ENCODE data around the gene STOML2. TPM values are rescaled to one million over a fixed set of nuclear protein-coding genes. Genes with fewer than 3 reads are reported as not detected.

STOML2 gene
- total RNA-seq, 4 donors from 2014 or later = 67.2 to 97.7 (median 93.7) TPM

- H3K36me3 ChIP-seq = no peaks in the 10 kb centered on the region
- H3K9me3 ChIP-seq = peaks cover 0 to 3% (median 0%) of the 10 kb centered on the region in 4 donors
- H3K27ac ChIP-seq = no peak overlapping the region
- no peaks in the 10 kb centered on the region for H3K4me1 ChIP-seq
- no peaks in the 10 kb centered on the region for H3K27me3 ChIP-seq
- WGBS, 2 donors = 88 to 95% methylated on average over 7 of the region's 7 CpGs
- TF ChIP-seq POLR2A (IDR thresholded peaks at IDR 0.05) (no peak), EP300 (IDR thresholded peaks at IDR 0.05) (no peak)
- TF ChIP-seq, protein P1, sequence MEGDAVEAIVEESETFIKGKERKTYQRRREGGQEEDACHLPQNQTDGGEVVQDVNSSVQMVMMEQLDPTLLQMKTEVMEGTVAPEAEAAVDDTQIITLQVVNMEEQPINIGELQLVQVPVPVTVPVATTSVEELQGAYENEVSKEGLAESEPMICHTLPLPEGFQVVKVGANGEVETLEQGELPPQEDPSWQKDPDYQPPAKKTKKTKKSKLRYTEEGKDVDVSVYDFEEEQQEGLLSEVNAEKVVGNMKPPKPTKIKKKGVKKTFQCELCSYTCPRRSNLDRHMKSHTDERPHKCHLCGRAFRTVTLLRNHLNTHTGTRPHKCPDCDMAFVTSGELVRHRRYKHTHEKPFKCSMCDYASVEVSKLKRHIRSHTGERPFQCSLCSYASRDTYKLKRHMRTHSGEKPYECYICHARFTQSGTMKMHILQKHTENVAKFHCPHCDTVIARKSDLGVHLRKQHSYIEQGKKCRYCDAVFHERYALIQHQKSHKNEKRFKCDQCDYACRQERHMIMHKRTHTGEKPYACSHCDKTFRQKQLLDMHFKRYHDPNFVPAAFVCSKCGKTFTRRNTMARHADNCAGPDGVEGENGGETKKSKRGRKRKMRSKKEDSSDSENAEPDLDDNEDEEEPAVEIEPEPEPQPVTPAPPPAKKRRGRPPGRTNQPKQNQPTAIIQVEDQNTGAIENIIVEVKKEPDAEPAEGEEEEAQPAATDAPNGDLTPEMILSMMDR (IDR thresholded peaks at IDR 0.05) = no peak
- DNase-seq (ENCODE audit: low spot score in 2 of 2) = no peak
- no peak overlapping the region for H3K4me3 ChIP-seq
Measured at GRCh38 chr9:35135988-35136387, 33.1 kb upstream of the STOML2 start.

DNA sequence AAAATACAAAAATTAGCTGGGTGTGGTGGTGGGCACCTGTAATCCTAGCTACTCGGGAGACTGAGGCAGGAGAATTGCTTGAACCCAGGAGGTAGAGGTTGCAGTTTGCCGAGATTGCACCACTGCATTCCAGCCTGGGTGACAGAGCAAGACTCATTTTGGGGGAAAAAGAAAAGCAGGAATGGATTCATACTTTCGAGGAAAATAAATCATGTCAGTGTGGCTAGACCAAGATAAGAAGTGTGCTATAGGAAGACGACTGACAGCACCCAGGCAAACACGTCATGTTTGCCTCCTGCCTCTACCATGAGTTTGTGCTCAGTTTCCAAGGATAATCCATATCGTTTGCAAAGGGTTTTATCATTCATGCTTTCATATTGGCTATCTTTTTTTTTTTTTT, 32.0 kb upstream of the STOML2 start:
- 78 to 81% methylated on average over 6 of the region's 6 CpGs for WGBS, 2 donors
- H3K27ac ChIP-seq = no peak overlapping the region
- TF ChIP-seq, protein P1 (IDR thresholded peaks at IDR 0.05) = no peak
- TF ChIP-seq POLR2A (IDR thresholded peaks at IDR 0.05) = no peak
- TF ChIP-seq EP300 (IDR thresholded peaks at IDR 0.05) = no peak

DNA sequence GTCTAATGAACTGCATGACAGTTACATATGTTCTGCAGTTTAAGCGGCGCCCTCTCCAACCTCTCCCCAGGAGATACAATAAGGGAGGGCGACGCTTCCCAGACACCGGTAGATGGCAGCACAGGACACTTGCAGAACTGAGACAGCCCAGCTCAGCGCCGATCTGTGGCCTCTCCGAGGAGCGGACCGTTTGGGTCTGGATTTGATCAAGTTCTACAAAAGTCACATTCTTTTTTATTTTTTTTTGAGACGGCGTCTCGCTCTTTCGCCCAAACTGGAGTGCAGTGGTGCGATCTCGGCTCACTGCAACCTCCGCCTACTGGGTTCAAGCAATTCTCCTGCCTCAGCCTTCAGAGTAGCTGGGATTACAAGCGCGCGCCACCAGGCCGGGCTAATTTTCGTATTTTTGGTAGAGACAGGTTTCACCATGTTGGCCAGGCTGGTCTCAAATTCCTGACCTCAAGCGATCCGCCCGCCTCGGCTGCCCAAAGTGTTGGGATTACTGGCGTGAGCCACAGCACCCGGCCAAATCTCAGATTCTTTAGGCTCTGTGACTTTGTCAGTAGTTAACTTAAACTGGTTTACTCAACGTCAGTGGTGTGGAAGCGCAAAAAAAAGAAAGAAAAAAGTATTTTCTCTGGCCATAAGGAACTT, 14.1 kb upstream of the STOML2 start:
- peak; percentile 80 to 94 for DNase-seq (ENCODE audit: low spot score in 2 of 2)
- no peaks in the 10 kb centered on the region for H3K27me3 ChIP-seq
- no peaks in the 10 kb centered on the region for H3K36me3 ChIP-seq
- no peaks in the 10 kb centered on the region for H3K9me3 ChIP-seq
- H3K4me1 ChIP-seq = peaks cover 0 to 50% (median 34%) of the 10 kb centered on the region in 4 donors
- H3K27ac ChIP-seq = peak overlapping the region; percentile 89 to 95 (median 90)
- peak overlapping the region; percentile 34 to 66 (median 54) for H3K4me3 ChIP-seq
- no peak for TF ChIP-seq POLR2A (IDR thresholded peaks at IDR 0.05)
- no peak for TF ChIP-seq EP300 (IDR thresholded peaks at IDR 0.05)
- TF ChIP-seq, protein P1 (IDR thresholded peaks at IDR 0.05) = peak; percentile 85 to 93 (median 91)
- 7 to 11% methylated on average over 30 of the region's 30 CpGs for WGBS, 2 donors

More for the DNA sequence above, 32.0 kb upstream of the STOML2 start:
- Histone ChIP-seq H3K4me3 (no peak overlapping the region), H3K27me3 (no peaks in the 10 kb centered on the region), H3K4me1 (no peaks in the 10 kb centered on the region), H3K9me3 (no peaks in the 10 kb centered on the region), H3K36me3 (no peaks in the 10 kb centered on the region)
- DNase-seq (ENCODE audit: low spot score in 2 of 2) = no peak

GRCh38 chr9:35116539-35116897, 13.6 kb upstream of the STOML2 start:
- H3K27ac ChIP-seq = peak overlapping the region; percentile 89 to 95 (median 90)
- H3K4me1 ChIP-seq = peaks cover 0 to 55% (median 36%) of the 10 kb centered on the region in 4 donors
- no peak for DNase-seq (ENCODE audit: low spot score in 2 of 2)
- no peaks in the 10 kb centered on the region for H3K9me3 ChIP-seq
- 0 to 1% methylated on average over 12 of the region's 12 CpGs for WGBS, 2 donors
- TF ChIP-seq EP300 (IDR thresholded peaks at IDR 0.05) = no peak
- H3K4me3 ChIP-seq = peak overlapping the region; percentile 34 to 66 (median 54)
- no peaks in the 10 kb centered on the region for H3K27me3 ChIP-seq
- no peaks in the 10 kb centered on the region for H3K36me3 ChIP-seq

DNA sequence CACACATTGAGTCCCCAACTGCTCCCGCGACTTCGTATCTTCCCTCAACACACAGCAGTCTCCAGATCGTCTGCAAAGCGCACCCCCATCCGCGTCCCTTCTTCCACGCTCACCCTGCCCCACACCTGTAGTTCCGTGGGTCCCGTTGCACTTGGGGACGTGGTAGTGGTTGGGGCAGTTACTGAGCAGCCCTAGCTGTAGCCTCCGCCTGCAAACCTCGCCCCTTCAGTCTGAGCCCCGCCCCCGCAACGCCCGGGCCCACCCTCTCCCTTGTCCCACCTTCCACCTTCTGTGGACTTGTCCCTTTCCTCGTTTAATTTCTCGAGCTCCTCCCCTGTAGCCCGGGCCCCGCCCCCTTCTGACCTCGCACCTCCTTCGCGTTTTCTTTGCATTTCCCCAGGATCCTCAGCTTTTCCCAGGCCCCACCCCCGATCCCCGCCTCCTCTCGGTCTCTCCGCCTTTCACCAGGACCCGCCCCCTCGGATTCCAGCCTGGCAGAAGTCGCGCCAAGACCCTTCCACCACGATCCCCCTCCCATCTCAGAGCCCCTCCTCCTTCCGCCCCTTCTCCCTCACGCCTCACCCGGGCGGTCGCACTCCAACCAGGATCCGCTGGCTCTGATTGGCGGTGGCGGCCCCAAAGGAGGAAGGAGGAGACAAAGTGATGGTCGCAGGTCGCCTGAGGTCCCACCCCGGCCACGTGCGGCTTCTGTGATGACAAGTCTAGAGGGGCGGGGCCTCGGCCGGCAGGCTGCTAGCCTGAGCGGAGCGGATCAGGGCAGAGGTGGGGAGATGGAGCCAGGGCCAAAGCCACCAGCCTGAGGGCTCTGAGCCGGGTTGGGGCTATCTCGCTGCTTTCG, 13.0 kb upstream of the STOML2 start, which contains the start of gene ATOSB:
ATOSB (minus strand) TSS at position 183 of the 859 bp plus-strand sequence. CDS start 7,588 bp downstream, outside the sequence.
- Histone ChIP-seq H3K4me3 (peak within 1 kb of the TSS; percentile 34 to 66 (median 54)), H3K36me3 (no peaks in the 10 kb centered on the region), H3K27me3 (no peaks in the 10 kb centered on the region), H3K9me3 (no peaks in the 10 kb centered on the region), H3K27ac (peak within 1 kb of the TSS; percentile 89 to 95 (median 90)), H3K4me1 (peaks cover 0 to 57% (median 38%) of the 10 kb centered on the region in 4 donors)
- TF ChIP-seq EP300 (IDR thresholded peaks at IDR 0.05) = peak in 1 of 2 donors; percentile 66
- TF ChIP-seq, protein P1 (IDR thresholded peaks at IDR 0.05) = no peak
- peak; percentile 26 to 53 for TF ChIP-seq POLR2A (IDR thresholded peaks at IDR 0.05)
- 1% methylated on average over 49 to 54 of the region's 54 CpGs for WGBS, 2 donors
- DNase-seq (ENCODE audit: low spot score in 2 of 2) = peak; percentile 93 to 94
